Measurements from ENCODE around the gene CACNA1F. TPM values are rescaled to one million over a fixed set of nuclear protein-coding genes. Genes with fewer than 3 reads are reported as not detected.

The CACNA1F gene
- total and polyA plus RNA-seq, 9 of the 15 experiments (the other 6 are each of a cell fraction or from before 2014, with no cell fraction given) = under 0.01 to 0.41 (median 0.03) TPM; not detected in 3

- TF ChIP-seq PRDM10 (IDR thresholded peaks at IDR 0.05; ENCODE audit: partially characterized antibody) (peak; percentile 95), PRPF4 (IDR thresholded peaks at IDR 0.05; ENCODE audit: insufficient read depth, low read depth, low read length, poor library complexity, severe bottlenecking) (no peak), ZNF398 (CRISPR knock-in tag; IDR thresholded peaks at IDR 0.05) (no peak), SIN3A (IDR thresholded peaks at IDR 0.05; ENCODE audit: borderline replicate concordance in 2 of 2, control insufficient read depth in 1 of 2, low read depth in 2 of 2, low read length in 2 of 2) (no peak), POLR2AphosphoS2 (IDR thresholded peaks at IDR 0.05; ENCODE audit: low read length) (no peak), RREB1 (CRISPR knock-in tag; IDR thresholded peaks at IDR 0.05) (no peak), NR1H2 (CRISPR knock-in tag; IDR thresholded peaks at IDR 0.05) (no peak), THRAP3 (IDR thresholded peaks at IDR 0.05; ENCODE audit: borderline replicate concordance) (no peak), EHMT2 (IDR thresholded peaks at IDR 0.05) (peak; percentile 46; the same call in 1 of the 2 replicates), CREBBP (IDR thresholded peaks at IDR 0.05; ENCODE audit: low read depth, low read length) (no peak), RB1 (IDR thresholded peaks at IDR 0.05; ENCODE audit: low read depth) (no peak), ZNF764 (CRISPR knock-in tag; IDR thresholded peaks at IDR 0.05; ENCODE audit: low read depth) (no peak), NELFE (IDR thresholded peaks at IDR 0.05; ENCODE audit: insufficient read depth, insufficient read length) (no peak), NEUROD1 (IDR thresholded peaks at IDR 0.05; ENCODE audit: borderline replicate concordance, low read depth, low read length, partially characterized antibody) (peak; percentile 92), MCM3 (IDR thresholded peaks at IDR 0.05) (no peak)
Observed at GRCh38 chrX:49269010-49269766, 36.0 kb upstream of the CACNA1F start (continued).
